H1 (cell line): ENCODE measurements around the gene AMH. TPM values are rescaled to one million over a fixed set of nuclear protein-coding genes. Genes with fewer than 3 reads are reported as not detected.
A peak's percentile ranks its signal among the peaks of the same experiment; 100 is the strongest.

Experiments used
- CTCF ChIA-PET: fragments of 300-600 bp; sonication (Branson Sonifier 250); formaldehyde crosslinking; loops from one replicate; lab custom pipeline; 2021; ENCODE audit not compliant: partially characterized antibody; lab: Charles Lee
- POLR2A ChIA-PET: fragments of 300-600 bp; sonication (Branson Sonifier 250); formaldehyde crosslinking; loops from one replicate; lab custom pipeline; 2021; ENCODE audit warnings: inconsistent platforms; ENCODE audit not compliant: partially characterized antibody; lab: Charles Lee
- DNase-seq, 2 experiments: peaks; one replicate each; pipeline versions ENCODE4 v3.0.0 to v3.0.0-alpha.2; 2010 to 2022; ENCODE audit warnings: low spot score in 2 of 2, low read depth in 1 of 2, mixed read lengths in 1 of 2
- FAIRE-seq: peaks from 2 replicates; lab custom pipeline; 2011; peaks lifted over from hg19 to GRCh38; lab: Jason Lieb, UNC
- H2AFZ ChIP-seq: 2 replicates; pipeline ENCODE4 v1.8.1; 2012; ENCODE audit warnings: low read length, inconsistent platforms
- H2AK5ac ChIP-seq: 2 replicates; pipeline ENCODE4 v1.6.1; 2013; ENCODE audit warnings: low read depth, low read length
- H2BK120ac ChIP-seq: replicated peaks from 2 replicates; pipeline ENCODE3; 2013; ENCODE audit warnings: low read depth, low read length, inconsistent platforms
- H2BK12ac ChIP-seq: 2 replicates; pipeline ENCODE4 v1.6.1; 2013; ENCODE audit warnings: low read depth, low read length
- H2BK15ac ChIP-seq: 2 replicates; pipeline ENCODE4 v1.6.1; 2013; ENCODE audit warnings: low read length
- H2BK20ac ChIP-seq: 2 replicates; pipeline ENCODE4 v1.6.1; 2013; ENCODE audit warnings: low read length
- H2BK5ac ChIP-seq: 2 replicates; pipeline ENCODE4 v1.6.1; 2013; ENCODE audit warnings: low read depth, low read length
- H3K14ac ChIP-seq: 2 replicates; pipeline ENCODE4 v1.6.1; 2013; ENCODE audit warnings: inconsistent platforms; ENCODE audit not compliant: insufficient read length
- H3K18ac ChIP-seq: 2 replicates; pipeline ENCODE4 v1.6.1; 2013; ENCODE audit warnings: low read length; ENCODE audit errors: extremely low read depth
- H3K23ac ChIP-seq: 2 replicates; pipeline ENCODE4 v1.6.1; 2013; ENCODE audit warnings: inconsistent platforms; ENCODE audit not compliant: insufficient read length
- H3K23me2 ChIP-seq: 2 replicates; pipeline ENCODE4 v1.6.1; 2013; ENCODE audit warnings: low read depth, low read length
- H3K27ac ChIP-seq: 2 replicates; pipeline ENCODE4 v1.6.1; 2011; ENCODE audit warnings: low read depth, low read length, inconsistent platforms
- H3K27me3 ChIP-seq, 4 experiments: replicated peaks in 1 of 4; 1 replicate in 1 of 4; 2 replicates in 3 of 4; pipeline versions ENCODE4 v1.6.1 to v1.8.1; 2011 to 2013; ENCODE audit warnings: low read length in 3 of 4, mild to moderate bottlenecking in 3 of 4, inconsistent platforms in 2 of 4, mixed read lengths in 2 of 4, moderate library complexity in 1 of 4; ENCODE audit not compliant: control insufficient read depth in 3 of 4, insufficient read depth in 3 of 4; ENCODE audit errors: extremely low read depth in 1 of 4
- H3K36me3 ChIP-seq, 4 experiments: 2 replicates each; pipeline versions ENCODE4 v1.6.1 to v1.8.1; 2011 to 2013; ENCODE audit warnings: mild to moderate bottlenecking in 4 of 4, low read length in 3 of 4, moderate library complexity in 2 of 4, control low read depth in 1 of 4, inconsistent platforms in 1 of 4; ENCODE audit not compliant: insufficient read depth in 4 of 4, control insufficient read depth in 2 of 4
- H3K4ac ChIP-seq: replicated peaks from 2 replicates; pipeline ENCODE3; 2013; ENCODE audit warnings: low read length, low read depth, mixed read lengths, inconsistent platforms; ENCODE audit not compliant: insufficient read length
- H3K4me1 ChIP-seq, 4 experiments: replicated peaks in 1 of 4; 1 replicate in 1 of 4; 2 replicates in 3 of 4; pipeline versions ENCODE4 v1.6.1 to v1.8.1; 2011 to 2013; ENCODE audit warnings: low read length in 3 of 4, inconsistent platforms in 2 of 4, mixed read lengths in 1 of 4; ENCODE audit not compliant: insufficient read depth in 4 of 4, control insufficient read depth in 3 of 4
- H3K4me2 ChIP-seq, 2 experiments: 2 replicates each; pipeline versions ENCODE4 v1.6.1 to v1.8.1; 2011 to 2013; ENCODE audit warnings: low read depth in 2 of 2, low read length in 2 of 2, control low read depth in 1 of 2, inconsistent platforms in 1 of 2, mild to moderate bottlenecking in 1 of 2; ENCODE audit not compliant: insufficient read depth in 1 of 2
- H3K4me3 ChIP-seq, 4 experiments: fragments of 200-600, 300-600 bp in 1 of 4; sonication (generic), shearing (Covaris generic), sonication (Bioruptor Twin) in 1 of 4; 2 replicates each; pipeline versions ENCODE4 v1.5.1 to v1.8.1; 2011 to 2016; ENCODE audit warnings: low read length in 4 of 4, low read depth in 3 of 4, control low read depth in 2 of 4, inconsistent platforms in 2 of 4, mild to moderate bottlenecking in 2 of 4, mixed read lengths in 1 of 4, moderate library complexity in 1 of 4; ENCODE audit not compliant: insufficient read depth in 2 of 4; ENCODE audit errors: extremely low read depth in 1 of 4
- H3K56ac ChIP-seq: replicated peaks from 2 replicates; pipeline ENCODE3; 2013; ENCODE audit warnings: low read depth, mild to moderate bottlenecking, mixed read lengths, low read length, inconsistent platforms; ENCODE audit not compliant: insufficient read length
- H3K79me1 ChIP-seq: 2 replicates; pipeline ENCODE4 v1.6.1; 2013; ENCODE audit warnings: low read depth, low read length, control low read depth
- H3K79me2 ChIP-seq, 2 experiments: 2 replicates each; pipeline versions ENCODE4 v1.6.1 to v1.8.1; 2012 to 2013; ENCODE audit warnings: low read length in 2 of 2, mild to moderate bottlenecking in 2 of 2, inconsistent platforms in 1 of 2; ENCODE audit not compliant: insufficient read depth in 2 of 2, control insufficient read depth in 1 of 2
- H3K9ac ChIP-seq, 4 experiments: replicated peaks in 1 of 4; 1 replicate in 1 of 4; 2 replicates in 3 of 4; pipeline versions ENCODE4 v1.6.1 to v1.8.1; 2011 to 2013; ENCODE audit warnings: low read depth in 3 of 4, low read length in 3 of 4, control low read depth in 2 of 4, mild to moderate bottlenecking in 2 of 4, moderate library complexity in 2 of 4, inconsistent platforms in 1 of 4; ENCODE audit errors: extremely low read depth in 1 of 4
- H3K9me3 ChIP-seq, 2 experiments: 2 replicates each; pipeline versions ENCODE4 v1.6.1 to v1.8.1; 2012 to 2013; ENCODE audit warnings: mild to moderate bottlenecking in 2 of 2, moderate library complexity in 2 of 2, control low read depth in 1 of 2, inconsistent platforms in 1 of 2, low read depth in 1 of 2, low read length in 1 of 2, mixed read lengths in 1 of 2; ENCODE audit not compliant: insufficient read depth in 2 of 2
- H4K20me1 ChIP-seq, 2 experiments: replicated peaks in 1 of 2; 2 replicates each; pipeline versions ENCODE3 to v1.8.1; 2011 to 2013; ENCODE audit warnings: inconsistent platforms in 2 of 2, low read length in 2 of 2, mild to moderate bottlenecking in 1 of 2; ENCODE audit not compliant: insufficient read depth in 2 of 2, control insufficient read depth in 1 of 2
- H4K5ac ChIP-seq: 2 replicates; pipeline ENCODE4 v1.6.1; 2013; ENCODE audit warnings: low read length, low read depth, mixed read lengths, inconsistent platforms; ENCODE audit not compliant: insufficient read length
- H4K8ac ChIP-seq: 2 replicates; pipeline ENCODE4 v1.8.0; 2013; ENCODE audit warnings: mild to moderate bottlenecking, moderate library complexity, low read length, inconsistent platforms; ENCODE audit not compliant: insufficient read depth; ENCODE audit errors: extremely low read depth
- H4K91ac ChIP-seq: replicated peaks from 2 replicates; pipeline ENCODE3; 2013; ENCODE audit warnings: low read length, mixed read lengths, inconsistent platforms; ENCODE audit not compliant: insufficient read length
- CEBPB ChIP-seq: IDR thresholded peaks from 2 replicates; pipeline ENCODE4 v1.6.1; 2012; ENCODE audit warnings: low read depth, low read length
- CTBP2 ChIP-seq: IDR thresholded peaks from 2 replicates; pipeline ENCODE4 v1.7.0; 2011; ENCODE audit warnings: borderline replicate concordance, mild to moderate bottlenecking, moderate library complexity, mixed read lengths, low read length; ENCODE audit not compliant: insufficient read depth, insufficient read length
- EZH2 ChIP-seq: fragments of 200-600 bp; sonication (generic); IDR thresholded peaks from 2 replicates; pipeline ENCODE4 v1.7.1; 2012; ENCODE audit warnings: low read depth, mild to moderate bottlenecking, moderate library complexity, low read length, inconsistent platforms; ENCODE audit not compliant: severe bottlenecking
- NANOG ChIP-seq: IDR thresholded peaks from 2 replicates; pipeline ENCODE4 v1.6.1; 2011; ENCODE audit warnings: low read length, low read depth, mild to moderate bottlenecking, inconsistent platforms; ENCODE audit not compliant: insufficient read depth, poor library complexity, severe bottlenecking
- PHF8 ChIP-seq: fragments of 200-600 bp; sonication (generic); conservative IDR thresholded peaks from 2 replicates; pipeline ENCODE4 v1.7.1; 2012; ENCODE audit warnings: low read depth, mild to moderate bottlenecking, inconsistent platforms, low read length, moderate library complexity
- POU5F1 ChIP-seq: IDR thresholded peaks from 2 replicates; pipeline ENCODE4 v1.6.1; 2011; ENCODE audit warnings: low read depth, mild to moderate bottlenecking, low read length, moderate library complexity
- RAD21 ChIP-seq, 2 experiments: IDR thresholded peaks in 1 of 2; conservative IDR thresholded peaks in 1 of 2; 2 replicates each; pipeline ENCODE4 v1.6.1; 2011; ENCODE audit warnings: low read depth in 2 of 2, low read length in 2 of 2, improper control_type of control experiment in 1 of 2, inconsistent platforms in 1 of 2, mild to moderate bottlenecking in 1 of 2, moderate library complexity in 1 of 2
- SAP30 ChIP-seq: fragments of 300-600 bp; sonication (generic); IDR thresholded peaks from 2 replicates; pipeline ENCODE4 v1.7.1; 2012; ENCODE audit warnings: low read length, moderate library complexity, mild to moderate bottlenecking, inconsistent platforms; ENCODE audit not compliant: insufficient read depth, insufficient replicate concordance
- SP1 ChIP-seq: IDR thresholded peaks from 2 replicates; pipeline ENCODE4 v1.6.1; 2011; ENCODE audit warnings: low read depth, low read length
- TAF7 ChIP-seq: optimal IDR thresholded peaks from 2 replicates; pipeline ENCODE3; 2011; ENCODE audit warnings: low read depth, mild to moderate bottlenecking, inconsistent platforms, low read length, moderate library complexity, borderline replicate concordance
- USF2 ChIP-seq: IDR thresholded peaks from 2 replicates; pipeline ENCODE4 v1.6.1; 2011; ENCODE audit warnings: low read length, improper control_type of control experiment
- ZNF274 ChIP-seq: IDR thresholded peaks from 2 replicates; pipeline ENCODE4 v1.7.0; 2012; ENCODE audit warnings: low read length, borderline replicate concordance; ENCODE audit errors: extremely low read depth
- WGBS, 2 experiments: shearing (Covaris generic) in 1 of 2; methylation state at CpG; one replicate each; pipeline versions ENCODE4 v1.1.6 to v1.1.7; 2013 to 2015; ENCODE audit warnings: low lambda C conversion rate in 2 of 2, mixed read lengths in 2 of 2, inconsistent platforms in 1 of 2, low coverage in 1 of 2, missing lambda C conversion rate in 1 of 2; ENCODE audit not compliant: insufficient replicate concordance in 2 of 2, insufficient coverage in 1 of 2, insufficient read length in 1 of 2; ENCODE audit errors: extremely low coverage in 1 of 2, missing lambda C conversion rate in 1 of 2; 5-methylcytosine and 5-hydroxymethylcytosine counted together
- polyA plus RNA-seq, 7 experiments: library from polyadenylated mRNA; depleted of rRNA in 3 of 7; stranded (reverse) in 5 of 7; unstranded in 2 of 7; fragments of >200 nt in 5 of 7; fragments of 200-250 nt in 2 of 7; gene quantifications; 1 replicate in 5 of 7; 2 replicates in 1 of 7; 4 replicates in 1 of 7; pipeline versions ENCODE4 v1.2.1 to v1.2.3, GENCODE V29; 2011 to 2013; ENCODE audit warnings: missing spikeins in 2 of 7, mixed read lengths in 2 of 7
- total RNA-seq: library from RNA; stranded (reverse); fragmentation: NEBNext Ultra II Directional; extraction: Animal tissue kit (Norgen Biotek cat#: 25700); gene quantifications from 2 replicates; pipeline ENCODE4 v1.2.1, GENCODE V29; 2021

AMH gene
- total and polyA plus RNA-seq, 2 of the 8 experiments (the other 6 are each of a cell fraction or from before 2014, with no cell fraction given) = 10.5 to 15.4 TPM

- FAIRE-seq = no peak
- no peak for DNase-seq
- CTCF ChIA-PET = interaction anchor here (1.7 kb wide), 1 partner anchor 10 kb away, joined by 5 read pairs; no protein-coding TSS in a partner anchor
- TF ChIP-seq CEBPB = no peak
- TF ChIP-seq RAD21 (IDR thresholded peaks at IDR 0.05 in 1 of 2, conservative IDR thresholded peaks at IDR 0.05 in 1 of 2; ENCODE audit: low read depth in 2 of 2, low read length in 2 of 2) = no peak
- TF ChIP-seq NANOG = no peak
- TF ChIP-seq USF2 = no peak
- TF ChIP-seq TAF7 = no peak
- no peak for TF ChIP-seq SAP30
- TF ChIP-seq EZH2 = no peak
- TF ChIP-seq ZNF274 = no peak
- TF ChIP-seq SP1 = no peak
- no peak for TF ChIP-seq CTBP2
- no peak for TF ChIP-seq PHF8
- no peak for TF ChIP-seq POU5F1
Observed at GRCh38 chr19:2209408-2209807, 39.7 kb upstream of the AMH start.

More at GRCh38 chr19:2209408-2209807, 39.7 kb upstream of the AMH start:
- Histone ChIP-seq H3K36me3 (peaks cover 6 to 31% (median 22%) of the 10 kb centered on the region in 4 experiments; a peak in 6 of 8 replicates), H2BK20ac (no peak overlapping the region), H2BK12ac (no peak overlapping the region), H2BK5ac (no peak overlapping the region), H2BK15ac (no peak overlapping the region), H2AFZ (no peak overlapping the region), H4K20me1 (peaks cover 0 to 12% of the 10 kb centered on the region in 2 experiments), H3K9me3 (no peaks in the 10 kb centered on the region), H3K27me3 (no peaks in the 10 kb centered on the region), H4K5ac (no peak overlapping the region), H3K27ac (no peak overlapping the region), H3K4me1 (no peaks in the 10 kb centered on the region), H3K79me1 (no peaks in the 10 kb centered on the region; the same call in 1 of the 2 replicates), H3K9ac (no peak overlapping the region), H3K23ac (no peak overlapping the region), H4K8ac (peak overlapping the region; percentile 2; the same call in 1 of the 2 replicates), H3K56ac (no peak overlapping the region), H3K4me2 (no peak overlapping the region), H3K18ac (no peak overlapping the region), H3K23me2 (no peaks in the 10 kb centered on the region), H3K79me2 (no peaks in the 10 kb centered on the region), H2AK5ac (no peak overlapping the region), H2BK120ac (no peak overlapping the region), H3K4me3 (no peak overlapping the region), H3K14ac (no peak overlapping the region), H3K4ac (no peak overlapping the region), H4K91ac (no peak overlapping the region)
- 93% methylated on average over 13 of the region's 17 CpGs; no CpG with 5 or more reads in 1 of the 2 experiments for WGBS, 2 experiments
- POLR2A ChIA-PET = interaction anchor here (1.1 to 1.5 kb wide), 3 partner anchors 13 to 29 kb away, joined by 3 read pairs; no protein-coding TSS in a partner anchor
